ENCODE measurements around the gene GOLGA6L1.
"Not testable (repeated sequence)": the region's sequence is repeated elsewhere in the genome, so short reads cannot be mapped to it uniquely, and the experiment has no call there.

GRCh38 chr15:23179768-23180546 is 43.3 kb upstream of the GOLGA6L1 start:
- TF ChIP-seq CTCF (IDR thresholded peaks at IDR 0.05); POLR2AphosphoS5 (IDR thresholded peaks at IDR 0.05; ENCODE audit: low read depth, low read length): not testable (repeated sequence)
